T-cell (primary cell): ENCODE results near the gene TSNAX. TPM values are rescaled to one million over a fixed set of nuclear protein-coding genes. Genes with fewer than 3 reads are reported as not detected.

Experiments used
- ATAC-seq, 4 experiments: fragments of 200-7000 bp in 3 of 4; fragments of 150-1000 bp in 1 of 4; cut with Tn5 transposase; replicated peaks in 1 of 4; 1 replicate in 3 of 4; 2 replicates in 1 of 4; pipeline ENCODE4 v1.10.0; 2021; ENCODE audit warnings: moderate library complexity in 3 of 4, mild to moderate bottlenecking in 2 of 4, moderate number of reproducible peaks in 1 of 4
- CTCF ChIA-PET, 2 donors: fragments of 300-600 bp; sonication (Branson Sonifier 250); formaldehyde crosslinking; loops; one replicate each; lab custom pipeline; 2022; ENCODE audit warnings: antibody characterized with exemption in 2 of 2; lab: Charles Lee
- POLR2A ChIA-PET, 2 donors: fragments of 300-600 bp; sonication (Branson Sonifier 250); formaldehyde crosslinking; loops; one replicate each; lab custom pipeline; 2022; ENCODE audit warnings: antibody characterized with exemption in 2 of 2; lab: Charles Lee
- DNase-seq, 35 experiments: peaks; one replicate each; pipeline versions ENCODE4 v3.0.0 to v3.0.0-alpha.2; 2013 to 2023
- H3K27ac ChIP-seq: one replicate; pipeline ENCODE4 v1.5.1; 2013; ENCODE audit warnings: low read length
- H3K27me3 ChIP-seq, 2 experiments: replicated peaks in 1 of 2; 1 replicate in 1 of 2; 2 replicates in 1 of 2; pipeline versions ENCODE4 v1.6.1 to v1.7.0; 2013; ENCODE audit warnings: low read length in 1 of 2, mixed read lengths in 1 of 2; ENCODE audit not compliant: control insufficient read depth in 2 of 2, insufficient read depth in 2 of 2; ENCODE audit errors: extremely low read depth in 1 of 2
- H3K36me3 ChIP-seq, 2 donors: 1 replicate in 1 of 2; 2 replicates in 1 of 2; pipeline versions ENCODE4 v1.6.1 to v1.7.0; 2013; ENCODE audit warnings: low read length in 1 of 2; ENCODE audit not compliant: control insufficient read depth in 2 of 2, insufficient read depth in 1 of 2; ENCODE audit errors: extremely low read depth in 1 of 2
- H3K4me1 ChIP-seq, 2 experiments: 1 replicate in 1 of 2; 2 replicates in 1 of 2; pipeline versions ENCODE4 v1.6.1 to v1.7.0; 2013; ENCODE audit warnings: low read length in 2 of 2, mixed read lengths in 1 of 2; ENCODE audit not compliant: insufficient read depth in 2 of 2, control insufficient read depth in 1 of 2; ENCODE audit errors: extremely low read depth in 1 of 2
- H3K4me3 ChIP-seq, 2 donors: 1 replicate in 1 of 2; 2 replicates in 1 of 2; pipeline versions ENCODE4 v1.5.1 to v1.7.0; 2013; ENCODE audit warnings: mild to moderate bottlenecking in 2 of 2, low read length in 1 of 2, moderate library complexity in 1 of 2; ENCODE audit not compliant: control insufficient read depth in 1 of 2; ENCODE audit errors: extremely low read depth in 1 of 2
- H3K9me3 ChIP-seq: 2 replicates; pipeline ENCODE4 v1.7.0; 2013
- H3K27ac Mint-ChIP-seq, 2 donors: one replicate each; pipeline ENCODE4 v1.8.0; 2020 to 2021; ENCODE audit warnings: mild to moderate bottlenecking in 2 of 2, mixed read lengths in 2 of 2
- H3K27me3 Mint-ChIP-seq, 2 donors: one replicate each; pipeline ENCODE4 v1.8.0; 2021 to 2022; ENCODE audit warnings: mixed read lengths in 2 of 2
- H3K36me3 Mint-ChIP-seq: one replicate; pipeline ENCODE4 v1.8.0; 2021; ENCODE audit warnings: mixed read lengths
- H3K4me1 Mint-ChIP-seq, 3 donors: one replicate each; pipeline ENCODE4 v1.8.0; 2020 to 2022; ENCODE audit warnings: mixed read lengths in 3 of 3, mild to moderate bottlenecking in 1 of 3
- H3K4me3 Mint-ChIP-seq, 3 donors: one replicate each; pipeline ENCODE4 v1.8.0; 2020 to 2022; ENCODE audit warnings: mild to moderate bottlenecking in 3 of 3, mixed read lengths in 3 of 3, moderate library complexity in 3 of 3
- H3K9me3 Mint-ChIP-seq, 3 donors: one replicate each; pipeline ENCODE4 v1.8.0; 2020 to 2022; ENCODE audit warnings: mixed read lengths in 3 of 3
- WGBS: methylation state at CpG from one replicate; pipeline ENCODE4 v1.1.5; 2013; ENCODE audit warnings: missing lambda C conversion rate; ENCODE audit not compliant: insufficient coverage; 5-methylcytosine and 5-hydroxymethylcytosine counted together
- total RNA-seq, 35 experiments: library from RNA in 6 of 35; stranded (reverse) in 6 of 35; fragments of 120-200 nt in 1 of 35; gene quantifications; one replicate each; pipeline versions ENCODE4 v1.2.1 to v1.2.4 and lab custom pipeline; 2013 to 2026

Gene TSNAX
- total RNA-seq, 5 donors from 2014 or later (not counting 1 experiment from before 2014, with no cell fraction given) = 31.0 to 40.6 (median 35.0) TPM

DNA sequence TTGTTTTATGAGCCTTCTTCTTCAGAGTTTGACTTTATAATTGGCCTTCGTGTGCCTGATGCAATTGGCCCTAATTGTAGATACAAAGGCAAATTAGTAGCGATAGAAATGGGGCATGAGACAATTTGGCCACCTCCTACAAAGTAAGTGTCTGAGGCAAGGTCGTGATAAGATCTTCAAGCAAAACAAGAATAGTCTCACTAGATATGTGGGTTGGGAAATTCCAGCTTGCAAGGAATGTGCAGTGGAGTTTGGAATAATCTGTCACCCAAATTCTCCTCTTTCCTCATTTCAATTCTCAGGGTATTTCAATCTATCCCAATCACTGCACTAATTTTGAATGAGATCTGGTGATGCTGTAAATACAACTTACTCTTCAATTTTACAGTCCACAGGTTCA, 11.4 kb upstream of the TSNAX start:
- no peaks in the 10 kb centered on the region for H3K36me3 ChIP-seq
- H3K4me1 ChIP-seq = no peaks in the 10 kb centered on the region
- Mint-ChIP-seq H3K36me3 (no peaks in the 10 kb centered on the region), H3K9me3 (no peaks in the 10 kb centered on the region), H3K27ac (no peak overlapping the region), H3K4me3 (no peak overlapping the region), H3K4me1 (no peaks in the 10 kb centered on the region), H3K27me3 (peaks cover 10 to 21% of the 10 kb centered on the region in 2 donors)
- DNase-seq (no peak), ATAC-seq (no peak)
- peaks cover 0 to 3% of the 10 kb centered on the region in 2 experiments for H3K27me3 ChIP-seq
- no peaks in the 10 kb centered on the region for H3K9me3 ChIP-seq
- WGBS = no CpG with 5 or more reads among the region's 3 CpGs
- no peak overlapping the region for H3K27ac ChIP-seq
- CTCF ChIA-PET = no interaction called here
- POLR2A ChIA-PET = no interaction called here
- H3K4me3 ChIP-seq = no peak overlapping the region

DNA sequence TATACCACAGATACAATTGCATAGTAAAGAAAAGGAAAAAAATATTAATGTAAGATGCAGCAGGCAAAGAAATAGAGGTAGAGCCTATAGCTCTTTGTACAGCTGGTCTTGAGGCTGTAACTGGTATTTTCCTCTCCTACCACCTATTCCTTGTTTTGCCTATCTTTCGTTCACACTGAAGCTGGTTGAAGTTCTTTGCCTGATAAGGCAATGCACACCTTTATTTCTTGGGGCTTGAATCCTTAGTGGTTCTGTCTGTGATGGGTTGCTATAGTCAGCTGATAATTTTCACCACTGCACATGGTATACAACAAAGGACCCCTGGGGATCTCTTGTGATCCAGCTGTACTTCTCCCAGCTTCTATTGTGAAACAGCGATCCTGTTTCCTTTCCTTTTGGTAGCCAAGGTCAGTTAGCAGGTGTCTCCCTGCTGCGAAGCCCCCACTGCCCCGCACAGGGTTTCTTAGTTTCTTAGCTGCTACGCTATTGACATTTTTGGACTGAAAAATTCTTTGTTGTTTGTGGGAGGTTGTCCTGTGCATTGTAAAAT, 9.9 kb upstream of the TSNAX start:
- DNase-seq (no peak), ATAC-seq (no peak)
- Mint-ChIP-seq H3K36me3 (peaks cover 3% of the 10 kb centered on the region), H3K27ac (no peak overlapping the region), H3K27me3 (peaks cover 10 to 21% of the 10 kb centered on the region in 2 donors), H3K4me3 (no peak overlapping the region), H3K4me1 (no peaks in the 10 kb centered on the region), H3K9me3 (no peaks in the 10 kb centered on the region)
- no peaks in the 10 kb centered on the region for H3K4me1 ChIP-seq
- CTCF ChIA-PET = no interaction called here
- H3K27ac ChIP-seq = no peak overlapping the region
- H3K9me3 ChIP-seq = no peaks in the 10 kb centered on the region
- 100% methylated on average over 1 of the region's 5 CpGs for WGBS
- POLR2A ChIA-PET = no interaction called here
- H3K27me3 ChIP-seq = peaks cover 0 to 3% of the 10 kb centered on the region in 2 experiments
- H3K36me3 ChIP-seq = no peaks in the 10 kb centered on the region
- H3K4me3 ChIP-seq = no peak overlapping the region

DNA sequence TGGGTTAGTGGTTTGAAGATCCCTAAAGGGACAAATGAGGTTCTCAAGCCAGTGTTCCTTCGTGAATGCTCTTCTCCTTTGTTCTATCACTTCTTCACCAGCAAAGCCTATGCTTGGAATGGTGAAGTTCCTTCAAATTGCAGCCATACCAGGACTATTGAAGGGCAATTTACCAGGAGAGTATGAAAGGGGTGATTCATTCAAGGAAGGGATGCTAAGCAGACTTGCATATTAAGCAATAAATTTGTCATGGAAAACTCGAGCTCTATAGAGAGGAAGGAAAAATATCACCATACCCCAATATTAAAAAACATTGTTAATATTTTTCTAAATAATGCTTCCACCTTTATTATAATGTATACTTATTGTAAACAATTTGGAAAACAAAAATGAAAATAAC, 9.3 kb upstream of the TSNAX start:
- ATAC-seq = no peak
- Mint-ChIP-seq H3K27me3 (peaks cover 10 to 18% of the 10 kb centered on the region in 2 donors), H3K4me1 (no peaks in the 10 kb centered on the region), H3K4me3 (no peak overlapping the region), H3K36me3 (peaks cover 3% of the 10 kb centered on the region), H3K9me3 (no peaks in the 10 kb centered on the region), H3K27ac (no peak overlapping the region)
- Histone ChIP-seq H3K4me3 (no peak overlapping the region), H3K27ac (no peak overlapping the region), H3K4me1 (no peaks in the 10 kb centered on the region), H3K27me3 (peaks cover 0 to 3% of the 10 kb centered on the region in 2 experiments), H3K9me3 (no peaks in the 10 kb centered on the region), H3K36me3 (no peaks in the 10 kb centered on the region)
- ChIA-PET CTCF (no interaction called here), POLR2A (no interaction called here)
- no peak for DNase-seq
- no CpG with 5 or more reads among the region's 2 CpGs for WGBS

DNA sequence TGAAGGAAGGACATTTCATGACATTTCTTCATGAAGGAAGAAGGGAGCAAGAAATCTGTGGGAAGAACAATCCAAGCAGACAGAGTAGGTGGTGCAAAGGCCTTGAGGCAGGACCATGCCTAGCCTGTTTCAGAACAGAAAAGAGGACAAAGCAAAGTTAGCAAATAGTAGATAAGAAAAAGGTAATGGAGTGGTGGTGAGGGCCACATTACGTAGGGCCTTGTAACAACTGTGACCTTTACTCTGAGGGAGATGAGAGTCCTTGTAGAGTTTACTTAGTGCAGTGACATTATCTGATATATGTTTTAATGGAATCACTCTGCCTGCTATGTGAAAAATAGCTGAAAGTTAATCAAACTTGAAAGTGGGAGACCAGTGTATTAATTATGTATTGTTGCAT, 6.4 kb upstream of the TSNAX start:
- H3K27ac ChIP-seq = no peak overlapping the region
- no peaks in the 10 kb centered on the region for H3K36me3 ChIP-seq
- H3K9me3 Mint-ChIP-seq = no peaks in the 10 kb centered on the region
- H3K4me1 ChIP-seq = no peaks in the 10 kb centered on the region
- peaks cover 0 to 3% of the 10 kb centered on the region in 2 experiments for H3K27me3 ChIP-seq
- H3K9me3 ChIP-seq = no peaks in the 10 kb centered on the region
- no peak overlapping the region for H3K4me3 Mint-ChIP-seq
- peaks cover 0 to 2% (median 0%) of the 10 kb centered on the region in 3 donors for H3K4me1 Mint-ChIP-seq
- H3K27ac Mint-ChIP-seq = no peak overlapping the region
- ChIA-PET POLR2A (interaction anchor here in 1 of 2 donors (0.9 kb wide), 1 partner anchor 1927 kb away, joined by 3 read pairs; no protein-coding TSS in a partner anchor), CTCF (no interaction called here)
- peaks cover 4 to 9% of the 10 kb centered on the region in 2 donors for H3K27me3 Mint-ChIP-seq
- DNase-seq (no peak), ATAC-seq (no peak)
- WGBS = 100% methylated on average over 1 of the region's 1 CpG
- H3K4me3 ChIP-seq = no peak overlapping the region
- H3K36me3 Mint-ChIP-seq = peaks cover 3% of the 10 kb centered on the region

DNA sequence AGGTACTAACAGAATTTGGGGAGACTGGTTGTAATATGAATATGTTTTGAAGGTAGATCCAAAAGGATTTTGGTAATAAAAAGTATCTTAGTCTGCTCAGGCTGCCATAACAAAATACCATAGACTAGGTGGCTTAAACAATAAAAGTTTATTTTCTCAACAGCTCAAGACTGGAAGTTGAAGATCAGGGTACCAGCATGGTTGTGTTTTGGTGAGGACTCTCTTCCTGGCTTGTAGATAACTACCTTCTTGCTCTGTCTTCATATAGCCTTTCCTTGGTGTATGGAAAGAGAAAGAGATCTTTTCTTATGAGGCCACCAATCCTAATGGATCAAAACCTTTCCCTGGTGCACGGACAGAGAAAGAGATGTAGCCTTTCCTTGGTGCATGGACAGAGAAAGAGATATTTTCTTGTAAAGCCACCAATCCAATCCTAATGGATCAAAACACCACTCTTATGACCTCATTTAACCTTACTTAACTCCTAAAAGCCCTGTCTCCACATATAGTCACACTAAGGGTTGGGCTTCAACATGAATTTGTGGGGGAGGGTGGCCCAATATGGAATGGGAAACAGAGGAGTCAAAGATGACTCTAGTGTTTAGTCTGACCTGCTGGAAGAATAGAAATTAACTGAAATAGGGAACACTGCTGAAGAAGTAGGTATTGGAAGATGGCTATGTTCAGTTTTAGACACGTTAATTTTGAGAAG, 5.4 kb upstream of the TSNAX start:
- H3K9me3 ChIP-seq = no peaks in the 10 kb centered on the region
- H3K27ac ChIP-seq = no peak overlapping the region
- H3K4me1 ChIP-seq = peaks cover 0 to 7% of the 10 kb centered on the region in 2 experiments
- H3K4me1 Mint-ChIP-seq = peaks cover 8 to 11% (median 9%) of the 10 kb centered on the region in 3 donors
- DNase-seq = no peak
- no peak for ATAC-seq
- H3K27ac Mint-ChIP-seq = no peak overlapping the region
- no peak overlapping the region for H3K4me3 ChIP-seq
- no peaks in the 10 kb centered on the region for H3K36me3 ChIP-seq
- ChIA-PET CTCF (interaction anchor here in 1 of 2 donors (0.6 kb wide), 1 partner anchor 80 kb away, joined by 3 read pairs; no protein-coding TSS in a partner anchor), POLR2A (no interaction called here)
- peaks cover 0 to 3% of the 10 kb centered on the region in 2 experiments for H3K27me3 ChIP-seq
- peaks cover 3% of the 10 kb centered on the region for H3K36me3 Mint-ChIP-seq
- peaks cover 2% of the 10 kb centered on the region in 2 donors for H3K27me3 Mint-ChIP-seq
- 100% methylated on average over 1 of the region's 2 CpGs for WGBS
- H3K4me3 Mint-ChIP-seq = no peak overlapping the region
- no peaks in the 10 kb centered on the region for H3K9me3 Mint-ChIP-seq

DNA sequence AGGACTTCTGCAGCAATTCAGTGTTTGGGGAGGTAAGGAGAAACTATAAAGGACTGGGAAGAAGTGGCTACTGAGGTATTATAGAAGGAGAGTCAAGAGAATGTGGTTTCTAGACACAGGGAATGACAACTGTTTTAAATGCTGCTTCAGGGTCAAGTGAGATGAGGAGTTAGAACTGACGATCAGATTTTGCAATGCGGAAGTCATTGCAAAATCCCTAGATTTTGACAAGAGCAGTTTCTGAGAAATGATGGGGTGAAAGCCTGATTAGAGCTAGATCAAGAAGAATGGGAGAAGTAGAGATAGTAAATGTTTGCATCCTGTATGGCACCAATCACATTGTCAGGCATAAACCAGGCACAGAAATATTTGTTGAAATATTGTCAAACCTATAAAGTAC, 4.7 kb upstream of the TSNAX start:
- Histone ChIP-seq H3K9me3 (no peaks in the 10 kb centered on the region), H3K27me3 (peaks cover 0 to under 1% of the 10 kb centered on the region in 2 experiments), H3K4me3 (no peak overlapping the region), H3K36me3 (no peaks in the 10 kb centered on the region), H3K27ac (no peak overlapping the region), H3K4me1 (peaks cover 0 to 10% of the 10 kb centered on the region in 2 experiments)
- DNase-seq (no peak), ATAC-seq (no peak)
- POLR2A ChIA-PET = no interaction called here
- WGBS = 94% methylated on average over 2 of the region's 2 CpGs
- CTCF ChIA-PET = no interaction called here
- H3K27me3 Mint-ChIP-seq = no peaks in the 10 kb centered on the region
- H3K9me3 Mint-ChIP-seq = no peaks in the 10 kb centered on the region
- H3K4me3 Mint-ChIP-seq = no peak overlapping the region
- no peak overlapping the region for H3K27ac Mint-ChIP-seq
- peaks cover 3% of the 10 kb centered on the region for H3K36me3 Mint-ChIP-seq
- peaks cover 15 to 18% (median 16%) of the 10 kb centered on the region in 3 donors for H3K4me1 Mint-ChIP-seq
